ENCODE data around the gene TOMM7.
"Not testable (repeated sequence)": the region's sequence is repeated elsewhere in the genome, so short reads cannot be mapped to it uniquely, and the experiment has no call there.

The TOMM7 gene

GRCh38 chr7:22781230-22781711, 41.4 kb downstream of the TOMM7 start:
- no peak for DNase-seq

- DNase-seq: not testable (repeated sequence)
Measured at GRCh38 chr7:22779730-22780323, 42.8 kb downstream of the TOMM7 start.

DNA sequence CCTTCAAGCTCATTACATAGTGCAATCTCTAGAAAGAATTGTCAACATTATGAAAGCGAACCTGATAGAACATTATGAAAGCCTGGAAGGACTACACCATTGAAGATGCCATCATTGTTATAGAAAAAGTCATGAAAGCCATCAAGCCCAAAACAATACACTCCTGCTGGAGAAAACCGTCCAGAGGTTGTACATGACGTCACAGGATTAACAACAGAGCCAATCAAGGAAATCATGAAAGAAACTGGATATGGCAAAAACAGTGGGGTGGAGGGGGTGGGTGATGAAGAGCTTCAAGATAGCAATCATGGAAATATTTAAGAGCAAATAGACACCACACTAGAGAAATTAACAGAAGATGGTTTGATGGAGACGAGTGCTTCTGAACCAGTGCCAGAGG, 45.7 kb downstream of the TOMM7 start:
- no peak for DNase-seq

- DNase-seq: no peak
Measured at GRCh38 chr7:22772885-22773284, 49.8 kb downstream of the TOMM7 start.

DNA sequence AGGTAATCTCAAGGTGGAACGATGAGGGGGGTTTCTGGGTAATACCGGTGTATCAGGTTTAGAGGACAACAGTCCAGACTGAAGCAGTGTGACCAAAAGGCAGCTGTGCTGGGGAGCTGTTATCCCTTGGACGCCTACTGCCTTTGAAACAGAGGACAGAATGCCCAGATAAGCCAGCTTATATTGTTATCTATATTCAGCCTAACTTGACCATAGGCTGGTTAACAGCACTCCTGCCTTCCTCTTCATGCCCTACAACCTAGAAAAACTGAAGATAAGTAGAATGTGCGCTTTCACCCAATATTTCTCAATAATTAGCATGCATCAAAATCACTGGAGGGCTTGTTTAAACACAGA, 50.8 kb downstream of the TOMM7 start:
- DNase-seq: no peak

DNA sequence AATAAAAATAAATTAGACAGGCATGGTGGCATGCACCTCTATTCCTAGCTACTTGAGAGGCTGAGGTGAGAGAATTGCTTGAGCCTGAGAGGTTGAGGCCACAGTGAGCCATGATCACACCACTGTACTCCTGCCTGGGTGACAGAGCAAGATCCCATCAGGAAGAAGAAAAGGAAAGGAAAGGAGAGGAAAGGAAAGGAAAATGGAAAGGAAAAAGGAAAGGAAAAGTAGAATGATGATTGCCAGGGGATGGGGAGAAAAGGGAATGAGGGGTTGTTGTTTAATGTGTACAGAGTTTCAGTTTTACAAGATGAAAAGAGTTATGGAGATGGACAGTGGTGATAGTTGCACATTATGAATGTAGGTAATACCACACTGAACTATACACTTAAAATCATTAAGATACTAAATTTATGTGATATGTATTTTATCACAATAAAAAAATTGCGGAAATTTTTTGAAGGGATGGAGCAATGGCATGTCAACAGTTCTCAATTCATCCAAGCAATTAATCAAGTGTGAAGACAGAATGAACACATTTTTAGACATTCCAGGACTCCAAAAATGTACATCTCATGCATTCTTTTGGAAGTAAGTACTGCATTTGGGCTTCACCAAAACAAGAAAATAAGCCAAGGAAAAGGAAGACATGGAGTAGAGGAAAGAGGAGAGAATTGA, 51.3 kb downstream of the TOMM7 start:
- DNase-seq: no peak

- no peak for DNase-seq
Measured at GRCh38 chr7:22765609-22766008, 57.0 kb downstream of the TOMM7 start.

All from cortex of kidney (tissue), 1 donor.